Caco-2 (cell line): ENCODE results near the gene PRDM15. TPM values are rescaled to one million over a fixed set of nuclear protein-coding genes. Genes with fewer than 3 reads are reported as not detected.

Source experiments
- BruUV-seq: library from RNA; stranded (reverse); fragments of 400-500 nt; replicated peaks from 2 replicates; lab custom pipeline; 2021; lab: Mats Ljungman, UMichigan
- CTCF ChIA-PET: fragments of 300-600 bp; sonication (Branson Sonifier 250); formaldehyde crosslinking; loops from one replicate; lab custom pipeline; 2022; ENCODE audit warnings: antibody characterized with exemption; lab: Charles Lee
- POLR2A ChIA-PET: fragments of 300-600 bp; sonication (Branson Sonifier 250); formaldehyde crosslinking; loops from one replicate; lab custom pipeline; 2022; ENCODE audit warnings: antibody characterized with exemption; lab: Charles Lee
- DNase-seq, 2 experiments: peaks; one replicate each; pipeline versions ENCODE4 v3.0.0 to v3.0.0-alpha.2; 2020 to 2022
- H3K27me3 ChIP-seq: replicated peaks from 2 replicates; pipeline ENCODE4 v1.6.0; 2011; ENCODE audit warnings: low read length; ENCODE audit not compliant: control insufficient read depth, insufficient read depth
- H3K36me3 ChIP-seq: 2 replicates; pipeline ENCODE4 v1.5.1; 2011; ENCODE audit warnings: low read length; ENCODE audit not compliant: control insufficient read depth, insufficient read depth
- H3K4me1 ChIP-seq: fragments of 250-450 bp; sonication (Bioruptor Pico); 2 replicates; pipeline ENCODE4 v1.5.1; 2020; ENCODE audit warnings: mild to moderate bottlenecking
- H3K4me3 ChIP-seq: 2 replicates; pipeline ENCODE4 v1.5.1; 2011; ENCODE audit warnings: low read depth, mild to moderate bottlenecking, control low read depth, low read length
- H3K9me3 ChIP-seq: fragments of 250-450 bp; sonication (Bioruptor Pico); 2 replicates; pipeline ENCODE4 v1.5.1; 2020; ENCODE audit warnings: mild to moderate bottlenecking, moderate library complexity
- H3K27ac Mint-ChIP-seq: one replicate; pipeline ENCODE4 v1.8.0; 2022; ENCODE audit warnings: mixed read lengths; ENCODE audit not compliant: unreplicated experiment
- H3K27me3 Mint-ChIP-seq: one replicate; pipeline ENCODE4 v1.8.0; 2022; ENCODE audit warnings: mixed read lengths; ENCODE audit not compliant: insufficient read depth, unreplicated experiment
- H3K36me3 Mint-ChIP-seq: one replicate; pipeline ENCODE4 v1.8.0; 2022; ENCODE audit warnings: mild to moderate bottlenecking, mixed read lengths; ENCODE audit not compliant: insufficient read depth, unreplicated experiment
- H3K4me1 Mint-ChIP-seq: one replicate; pipeline ENCODE4 v1.8.0; 2022; ENCODE audit warnings: low read depth, mixed read lengths; ENCODE audit not compliant: unreplicated experiment
- H3K4me3 Mint-ChIP-seq: one replicate; pipeline ENCODE4 v1.8.0; 2022; ENCODE audit warnings: mild to moderate bottlenecking, moderate library complexity, mixed read lengths; ENCODE audit not compliant: unreplicated experiment
- H3K9me3 Mint-ChIP-seq: one replicate; pipeline ENCODE4 v1.8.0; 2022; ENCODE audit warnings: mixed read lengths; ENCODE audit not compliant: unreplicated experiment
- intact Hi-C: fragments of 100-400 bp; cut with micrococcal nuclease; formaldehyde crosslinking; loops from one replicate; pipeline ENCODE4 v1.10.0; 2022; ENCODE audit not compliant: unreplicated experiment
- total RNA-seq: library from RNA; stranded (reverse); gene quantifications from 2 replicates; pipeline ENCODE4 v1.2.3, GENCODE V29; 2022
- TF ChIP-seq, protein P1 (sequence below), 2 experiments: fragments of 200-600 bp in 1 of 2; IDR thresholded peaks; 1 replicate in 1 of 2; 2 replicates in 1 of 2; pipeline versions ENCODE4 v1.5.1 to v1.8.0; 2011 to 2022; ENCODE audit warnings: antibody characterized with exemption in 1 of 2, control low read depth in 1 of 2, inconsistent platforms in 1 of 2, low read depth in 1 of 2, low read length in 1 of 2, mild to moderate bottlenecking in 1 of 2, moderate library complexity in 1 of 2; ENCODE audit not compliant: insufficient read depth in 1 of 2, severe bottlenecking in 1 of 2, unreplicated experiment in 1 of 2

Gene PRDM15
- total RNA-seq, 1 experiment from 2014 or later: 5.6 TPM

GRCh38 chr21:41774467-41775148 is 104.5 kb downstream of the PRDM15 start:
- no peak for DNase-seq
- H3K4me1 Mint-ChIP-seq: peaks cover 40% of the 10 kb centered on the region
- H3K27me3 Mint-ChIP-seq: no peaks in the 10 kb centered on the region
- Histone ChIP-seq H3K27me3 (no peaks in the 10 kb centered on the region), H3K4me3 (no peak overlapping the region), H3K9me3 (no peaks in the 10 kb centered on the region), H3K36me3 (no peaks in the 10 kb centered on the region), H3K4me1 (peaks cover 22% of the 10 kb centered on the region)
- H3K36me3 Mint-ChIP-seq: no peaks in the 10 kb centered on the region
- TF ChIP-seq, protein P1, sequence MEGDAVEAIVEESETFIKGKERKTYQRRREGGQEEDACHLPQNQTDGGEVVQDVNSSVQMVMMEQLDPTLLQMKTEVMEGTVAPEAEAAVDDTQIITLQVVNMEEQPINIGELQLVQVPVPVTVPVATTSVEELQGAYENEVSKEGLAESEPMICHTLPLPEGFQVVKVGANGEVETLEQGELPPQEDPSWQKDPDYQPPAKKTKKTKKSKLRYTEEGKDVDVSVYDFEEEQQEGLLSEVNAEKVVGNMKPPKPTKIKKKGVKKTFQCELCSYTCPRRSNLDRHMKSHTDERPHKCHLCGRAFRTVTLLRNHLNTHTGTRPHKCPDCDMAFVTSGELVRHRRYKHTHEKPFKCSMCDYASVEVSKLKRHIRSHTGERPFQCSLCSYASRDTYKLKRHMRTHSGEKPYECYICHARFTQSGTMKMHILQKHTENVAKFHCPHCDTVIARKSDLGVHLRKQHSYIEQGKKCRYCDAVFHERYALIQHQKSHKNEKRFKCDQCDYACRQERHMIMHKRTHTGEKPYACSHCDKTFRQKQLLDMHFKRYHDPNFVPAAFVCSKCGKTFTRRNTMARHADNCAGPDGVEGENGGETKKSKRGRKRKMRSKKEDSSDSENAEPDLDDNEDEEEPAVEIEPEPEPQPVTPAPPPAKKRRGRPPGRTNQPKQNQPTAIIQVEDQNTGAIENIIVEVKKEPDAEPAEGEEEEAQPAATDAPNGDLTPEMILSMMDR (IDR thresholded peaks at IDR 0.05; ENCODE audit: insufficient read depth in 1 of 2, low read depth in 1 of 2, low read length in 1 of 2, severe bottlenecking in 1 of 2, unreplicated experiment in 1 of 2): no peak
- H3K9me3 Mint-ChIP-seq: no peaks in the 10 kb centered on the region
- CTCF ChIA-PET: interaction anchor here (3.9 kb wide), 1 partner anchor 162 kb away, joined by 27 read pairs; no protein-coding TSS in a partner anchor
- BruUV-seq: no TSS peak
- intact Hi-C loops: no loop called here
- H3K4me3 Mint-ChIP-seq: no peak overlapping the region
- peak overlapping the region; percentile 56 for H3K27ac Mint-ChIP-seq
- POLR2A ChIA-PET: no interaction called here

DNA sequence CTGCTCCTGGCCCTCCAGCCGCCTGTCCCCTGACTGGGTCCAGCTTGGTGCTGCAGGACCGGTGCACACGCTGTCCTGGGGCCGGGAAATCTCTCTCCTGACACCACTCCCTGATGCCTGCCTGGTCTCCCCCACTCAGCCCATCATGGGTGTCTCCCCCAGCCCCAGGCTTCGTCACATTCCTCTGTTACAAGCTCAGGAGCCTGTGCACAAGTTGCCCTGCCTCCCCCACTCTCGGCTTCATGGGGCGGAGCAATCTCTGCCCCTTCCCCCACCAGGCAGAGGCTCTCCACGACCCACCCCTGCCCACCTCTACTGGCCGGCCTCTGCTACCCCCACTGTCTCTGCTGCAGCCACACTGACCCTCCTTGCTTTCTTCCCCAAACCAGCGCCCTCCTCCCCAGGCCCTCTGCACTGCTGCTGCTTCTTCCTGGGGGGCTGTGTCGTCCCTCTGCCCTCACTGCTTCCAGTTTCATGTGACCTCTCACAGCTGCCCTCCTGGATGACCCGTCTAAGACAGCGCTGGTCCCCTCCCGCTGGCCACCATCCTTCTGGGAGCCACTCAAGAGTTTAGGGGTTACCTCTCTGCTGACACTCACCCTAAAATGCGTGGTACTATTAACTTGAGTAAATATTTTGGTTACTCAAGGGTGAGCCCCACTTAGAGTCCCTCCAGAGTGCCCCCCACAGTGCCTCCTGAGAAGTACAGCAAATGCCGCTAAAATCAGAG is 106.6 kb downstream of the PRDM15 start:
- ChIA-PET POLR2A (interaction anchor here (0.5 kb wide), 1 partner anchor 9 kb away, joined by 3 read pairs; no protein-coding TSS in a partner anchor), CTCF (no interaction called here)
- no peaks in the 10 kb centered on the region for H3K27me3 ChIP-seq
- H3K4me1 ChIP-seq: peaks cover 22% of the 10 kb centered on the region
- no peak for DNase-seq
- Mint-ChIP-seq H3K36me3 (no peaks in the 10 kb centered on the region), H3K9me3 (no peaks in the 10 kb centered on the region), H3K4me3 (no peak overlapping the region), H3K27ac (peak overlapping the region; percentile 30), H3K27me3 (no peaks in the 10 kb centered on the region), H3K4me1 (peaks cover 53% of the 10 kb centered on the region)
- intact Hi-C loops: no loop called here
- TF ChIP-seq, protein P1 (IDR thresholded peaks at IDR 0.05; ENCODE audit: insufficient read depth in 1 of 2, low read depth in 1 of 2, low read length in 1 of 2, severe bottlenecking in 1 of 2, unreplicated experiment in 1 of 2): no peak
- no peaks in the 10 kb centered on the region for H3K9me3 ChIP-seq
- H3K36me3 ChIP-seq: no peaks in the 10 kb centered on the region
- no TSS peak for BruUV-seq
- H3K4me3 ChIP-seq: no peak overlapping the region

- Histone ChIP-seq H3K9me3 (no peaks in the 10 kb centered on the region), H3K27me3 (no peaks in the 10 kb centered on the region), H3K36me3 (no peaks in the 10 kb centered on the region), H3K4me1 (peaks cover 24% of the 10 kb centered on the region), H3K4me3 (no peak overlapping the region)
- H3K27me3 Mint-ChIP-seq: no peaks in the 10 kb centered on the region
- CTCF ChIA-PET: no interaction called here
- POLR2A ChIA-PET: interaction anchor here (0.5 kb wide), 1 partner anchor 8 kb away, joined by 3 read pairs; no protein-coding TSS in a partner anchor
- peaks cover 8% of the 10 kb centered on the region for H3K36me3 Mint-ChIP-seq
- BruUV-seq: no TSS peak
- no peak overlapping the region for H3K4me3 Mint-ChIP-seq
- no peaks in the 10 kb centered on the region for H3K9me3 Mint-ChIP-seq
- peaks cover 54% of the 10 kb centered on the region for H3K4me1 Mint-ChIP-seq
- TF ChIP-seq, protein P1 (IDR thresholded peaks at IDR 0.05; ENCODE audit: insufficient read depth in 1 of 2, low read depth in 1 of 2, low read length in 1 of 2, severe bottlenecking in 1 of 2, unreplicated experiment in 1 of 2): no peak
- intact Hi-C loops: no loop called here
- no peak for DNase-seq
- H3K27ac Mint-ChIP-seq: no peak overlapping the region
Measured at GRCh38 chr21:41771625-41771945, 107.6 kb downstream of the PRDM15 start.
